Loucy (cell line): Measurements from ENCODE around the gene AHRR.
"Not testable (repeated sequence)": the region's sequence is repeated elsewhere in the genome, so short reads cannot be mapped to it uniquely, and the experiment has no call there.

Experiments
- H2AFZ ChIP-seq: fragments of 200-600 bp; sonication (generic); 2 replicates; pipeline ENCODE4 v1.6.0; 2016; ENCODE audit warnings: antibody characterized with exemption, mild to moderate bottlenecking, low read length, moderate library complexity
- H3F3A ChIP-seq: fragments of 200-600 bp; 2 replicates; pipeline ENCODE4 v1.6.0; 2016; ENCODE audit warnings: antibody characterized with exemption, low read depth, mild to moderate bottlenecking
- H3K27me3 ChIP-seq: fragments of 200-600 bp; sonication (generic); 2 replicates; pipeline ENCODE4 v1.6.1; 2014; ENCODE audit warnings: low read length, mild to moderate bottlenecking; ENCODE audit not compliant: insufficient read depth, poor library complexity, severe bottlenecking
- H3K36me3 ChIP-seq: fragments of 200-600 bp; sonication (generic); 2 replicates; pipeline ENCODE4 v1.6.1; 2016; ENCODE audit warnings: low read length; ENCODE audit not compliant: insufficient read depth
- H3K4me1 ChIP-seq: fragments of 200-600 bp; sonication (generic); 2 replicates; pipeline ENCODE4 v1.5.1; 2014; ENCODE audit warnings: low read length, mild to moderate bottlenecking; ENCODE audit not compliant: insufficient read depth, poor library complexity, severe bottlenecking
- H3K4me2 ChIP-seq: fragments of 200-600 bp; sonication (generic); 2 replicates; pipeline ENCODE4 v1.6.0; 2014; ENCODE audit warnings: antibody characterized with exemption, low read length, low read depth, mild to moderate bottlenecking; ENCODE audit not compliant: poor library complexity, severe bottlenecking
- H3K4me3 ChIP-seq: fragments of 200-600 bp; sonication (generic); 2 replicates; pipeline ENCODE4 v1.5.1; 2014; ENCODE audit warnings: low read length, mild to moderate bottlenecking, mixed read lengths; ENCODE audit not compliant: poor library complexity, severe bottlenecking
- H3K79me2 ChIP-seq: fragments of 200-600 bp; sonication (generic); 2 replicates; pipeline ENCODE4 v1.6.1; 2014; ENCODE audit warnings: low read length; ENCODE audit not compliant: insufficient read depth
- H3K9ac ChIP-seq: fragments of 200-600 bp; sonication (generic); 2 replicates; pipeline ENCODE4 v1.6.0; 2014; ENCODE audit warnings: mild to moderate bottlenecking, low read depth, low read length, moderate library complexity; ENCODE audit not compliant: poor library complexity, severe bottlenecking
- H3K9me2 ChIP-seq: fragments of 200-600 bp; sonication (generic); replicated peaks from 2 replicates; pipeline ENCODE4 v1.6.1; 2016; ENCODE audit warnings: low read depth, low read length, mixed read lengths
- H3K9me3 ChIP-seq: fragments of 200-600 bp; sonication (generic); 2 replicates; pipeline ENCODE4 v1.6.1; 2014; ENCODE audit warnings: mild to moderate bottlenecking, antibody characterized with exemption, low read length, low read depth; ENCODE audit not compliant: insufficient read depth
- H4K20me1 ChIP-seq: fragments of 200-600 bp; sonication (generic); 2 replicates; pipeline ENCODE4 v1.6.0; 2014; ENCODE audit warnings: antibody characterized with exemption, low read length, mild to moderate bottlenecking; ENCODE audit not compliant: insufficient read depth, poor library complexity, severe bottlenecking
- CTCF ChIP-seq: fragments of 200-600 bp; sonication (generic); conservative IDR thresholded peaks from 2 replicates; pipeline ENCODE4 v1.5.1; 2014; ENCODE audit warnings: mild to moderate bottlenecking, antibody characterized with exemption, low read length
- EZH2phosphoT487 ChIP-seq: fragments of 200-600 bp; IDR thresholded peaks from 2 replicates; pipeline ENCODE4 v1.6.1; 2018; ENCODE audit warnings: antibody characterized with exemption, mild to moderate bottlenecking, moderate library complexity, borderline replicate concordance

The AHRR gene

GRCh38 chr5:307306-307705 is 14.2 kb upstream of the AHRR start:
- no peak overlapping the region for H3K4me2 ChIP-seq
- no peaks in the 10 kb centered on the region for H3K4me1 ChIP-seq
- H3K27me3 ChIP-seq = no peaks in the 10 kb centered on the region
- H4K20me1 ChIP-seq = peaks cover 11% of the 10 kb centered on the region
- no peak overlapping the region for H3K9ac ChIP-seq
- no peak for TF ChIP-seq CTCF
- H3K79me2 ChIP-seq = peaks cover 52% of the 10 kb centered on the region; the same call in 1 of the 2 replicates
- no peaks in the 10 kb centered on the region for H3F3A ChIP-seq
- no peak overlapping the region for H2AFZ ChIP-seq
- peaks cover 67% of the 10 kb centered on the region; the same call in 1 of the 2 replicates for H3K36me3 ChIP-seq
- H3K9me2 ChIP-seq = no peaks in the 10 kb centered on the region
- H3K4me3 ChIP-seq = no peak overlapping the region
- no peaks in the 10 kb centered on the region for H3K9me3 ChIP-seq

- no peaks in the 10 kb centered on the region for H3K9me2 ChIP-seq
- no peak overlapping the region for H3K9ac ChIP-seq
- no peak overlapping the region for H3K4me3 ChIP-seq
- TF ChIP-seq EZH2phosphoT487 (no peak), CTCF (no peak)
- peaks cover 73% of the 10 kb centered on the region; the same call in 1 of the 2 replicates for H3K36me3 ChIP-seq
- peaks cover 8% of the 10 kb centered on the region for H4K20me1 ChIP-seq
- H3K27me3 ChIP-seq = no peaks in the 10 kb centered on the region
- no peaks in the 10 kb centered on the region for H3F3A ChIP-seq
- H3K4me1 ChIP-seq = no peaks in the 10 kb centered on the region
- H2AFZ ChIP-seq = no peak overlapping the region
- H3K9me3 ChIP-seq = no peaks in the 10 kb centered on the region
- peaks cover 45% of the 10 kb centered on the region; the same call in 1 of the 2 replicates for H3K79me2 ChIP-seq
- H3K4me2 ChIP-seq = no peak overlapping the region
These were observed 13.5 kb upstream of the AHRR start for GRCh38 chr5:307794-308579.

GRCh38 chr5:308672-309271 is 12.7 kb upstream of the AHRR start:
- H3K9me3 ChIP-seq = no peaks in the 10 kb centered on the region
- H4K20me1 ChIP-seq = peaks cover 5% of the 10 kb centered on the region
- no peaks in the 10 kb centered on the region for H3K27me3 ChIP-seq
- no peaks in the 10 kb centered on the region for H3K9me2 ChIP-seq
- H3K36me3 ChIP-seq = peaks cover 80% of the 10 kb centered on the region; the same call in 1 of the 2 replicates
- TF ChIP-seq EZH2phosphoT487 (no peak), CTCF (peak; percentile 21; the same call in 1 of the 2 replicates)
- H3K79me2 ChIP-seq = peaks cover 39% of the 10 kb centered on the region; the same call in 1 of the 2 replicates
- H3K4me3 ChIP-seq = no peak overlapping the region
- no peak overlapping the region for H3K9ac ChIP-seq
- H3K4me2 ChIP-seq = no peak overlapping the region
- H2AFZ ChIP-seq = no peak overlapping the region
- no peaks in the 10 kb centered on the region for H3K4me1 ChIP-seq
- no peaks in the 10 kb centered on the region for H3F3A ChIP-seq

GRCh38 chr5:309831-310230 is 11.7 kb upstream of the AHRR start:
- H4K20me1 ChIP-seq, H3K9me2 ChIP-seq, H3K9ac ChIP-seq, H3K4me2 ChIP-seq, H3F3A ChIP-seq, H3K4me3 ChIP-seq, H3K27me3 ChIP-seq, H3K4me1 ChIP-seq, H3K9me3 ChIP-seq, H2AFZ ChIP-seq: not testable (repeated sequence)
- Histone ChIP-seq H3K36me3 (peaks cover 89% of the 10 kb centered on the region; the same call in 1 of the 2 replicates), H3K79me2 (peaks cover 39% of the 10 kb centered on the region; the same call in 1 of the 2 replicates)
